Activated B cell treated with CpG ODN at 0.5 μM for 24 hours (primary cell): ENCODE measurements around the gene PKN3. TPM values are rescaled to one million over a fixed set of nuclear protein-coding genes. Genes with fewer than 3 reads are reported as not detected.

ENCODE experiments used
- ATAC-seq: fragments of 200-7000 bp; cut with Tn5 transposase; one replicate; pipeline ENCODE4 v1.10.0; 2021; ENCODE audit warnings: low read depth, mild to moderate bottlenecking, moderate library complexity
- CTCF ChIA-PET: fragments of 350-600 bp; sonication (Branson Sonifier 250); formaldehyde crosslinking; loops from one replicate; lab custom pipeline; 2021; ENCODE audit warnings: antibody characterized with exemption; lab: Charles Lee
- POLR2A ChIA-PET: fragments of 350-600 bp; sonication (Branson Sonifier 250); formaldehyde crosslinking; loops from one replicate; lab custom pipeline; 2021; ENCODE audit warnings: antibody characterized with exemption; lab: Charles Lee
- DNase-seq: peaks from one replicate; pipeline ENCODE4 v3.0.0; 2022
- H3K27ac Mint-ChIP-seq: one replicate; pipeline ENCODE4 v1.8.0; 2020; ENCODE audit warnings: mixed read lengths
- H3K27me3 Mint-ChIP-seq: one replicate; pipeline ENCODE4 v1.8.0; 2021; ENCODE audit warnings: mixed read lengths
- H3K36me3 Mint-ChIP-seq: one replicate; pipeline ENCODE4 v1.8.0; 2021; ENCODE audit warnings: low read depth, mixed read lengths
- H3K4me1 Mint-ChIP-seq: one replicate; pipeline ENCODE4 v1.8.0; 2021; ENCODE audit warnings: mixed read lengths
- H3K4me3 Mint-ChIP-seq: one replicate; pipeline ENCODE4 v1.8.0; 2020; ENCODE audit warnings: mild to moderate bottlenecking, mixed read lengths
- H3K9me3 Mint-ChIP-seq: one replicate; pipeline ENCODE4 v1.8.0; 2020; ENCODE audit warnings: mixed read lengths
- CTCF ChIP-seq: fragments of 200-600 bp; IDR thresholded peaks from one replicate; pipeline ENCODE4 v1.8.0; 2022; ENCODE audit warnings: antibody characterized with exemption, mild to moderate bottlenecking
- intact Hi-C: fragments of 100-400 bp; cut with micrococcal nuclease; formaldehyde crosslinking; loops from one replicate; pipeline ENCODE4 v1.15.1; 2024
- total RNA-seq: library from RNA; stranded (reverse); gene quantifications from 2 replicates; pipeline ENCODE4 v1.2.3, GENCODE V29; 2022

PKN3 gene
- total RNA-seq, 1 donor from 2014 or later: 17.4 TPM

DNA sequence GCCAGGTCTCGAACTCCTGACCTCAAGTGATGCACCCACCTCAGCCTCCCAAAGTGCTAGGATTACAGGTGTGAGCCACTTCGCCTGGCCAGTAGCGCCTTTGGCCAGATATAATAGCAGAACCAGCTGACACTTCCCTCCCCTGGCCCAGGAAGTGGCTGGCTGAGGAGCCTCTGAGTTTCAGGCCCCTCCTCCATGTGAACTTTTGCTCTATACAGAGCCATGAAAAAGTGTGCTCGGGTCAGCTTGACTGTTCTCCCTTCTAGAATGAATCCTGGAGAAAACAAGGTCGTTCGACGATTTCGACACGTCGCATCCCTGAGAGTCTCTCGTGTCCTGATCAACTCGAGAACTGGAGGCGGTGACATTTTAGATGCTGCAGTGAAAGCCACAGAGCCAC is 30.3 kb downstream of the PKN3 start:
- TF ChIP-seq CTCF: no peak
- ChIA-PET POLR2A (interaction anchor here (0.6 to 1.6 kb wide), 2 partner anchors 8 to 72 kb away, joined by 6 to 9 read pairs; partner anchors contain the start of gene ZDHHC12), CTCF (no interaction called here)
- DNase-seq: no peak
- H3K4me3 Mint-ChIP-seq: no peak overlapping the region
- no peak overlapping the region for H3K27ac Mint-ChIP-seq
- H3K4me1 Mint-ChIP-seq: no peaks in the 10 kb centered on the region
- no peak for ATAC-seq
- no peaks in the 10 kb centered on the region for H3K9me3 Mint-ChIP-seq
- H3K27me3 Mint-ChIP-seq: no peaks in the 10 kb centered on the region
- peaks cover 35% of the 10 kb centered on the region for H3K36me3 Mint-ChIP-seq
- intact Hi-C loops: no loop called here

GRCh38 chr9:128733256-128733655 is 31.0 kb downstream of the PKN3 start:
- DNase-seq (no peak), ATAC-seq (peak; percentile 42)
- Mint-ChIP-seq H3K27me3 (no peaks in the 10 kb centered on the region), H3K4me3 (no peak overlapping the region), H3K4me1 (no peaks in the 10 kb centered on the region), H3K36me3 (peaks cover 36% of the 10 kb centered on the region), H3K27ac (no peak overlapping the region), H3K9me3 (no peaks in the 10 kb centered on the region)
- no peak for TF ChIP-seq CTCF
- ChIA-PET CTCF (no interaction called here), POLR2A (interaction anchor here (1.6 kb wide), 1 partner anchor 9 kb away, joined by 6 read pairs; the partner anchor contains the start of gene ZDHHC12)
- intact Hi-C loops: no loop called here

DNA sequence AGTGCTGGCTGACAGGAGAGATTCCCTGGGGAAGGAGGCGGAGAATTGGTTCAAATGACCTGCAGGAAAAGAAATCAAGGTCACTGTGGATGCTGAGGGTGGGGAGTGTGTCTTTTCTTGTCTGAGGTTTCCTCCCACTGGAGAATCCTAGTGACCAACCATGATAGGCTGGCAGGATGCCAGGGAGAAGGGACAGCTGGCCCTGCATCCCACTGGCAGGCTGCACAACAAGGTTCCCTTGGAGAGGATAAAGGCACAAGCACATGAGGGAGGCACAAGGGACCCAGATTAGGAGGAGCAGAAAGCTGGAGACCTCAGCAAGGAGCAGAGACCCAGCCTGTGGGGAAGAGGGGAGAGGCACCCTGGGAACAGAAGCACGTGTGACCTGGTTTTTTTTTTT is 33.1 kb downstream of the PKN3 start:
- peaks cover 42% of the 10 kb centered on the region for H3K36me3 Mint-ChIP-seq
- H3K27ac Mint-ChIP-seq: no peak overlapping the region
- DNase-seq (no peak), ATAC-seq (no peak)
- no peak overlapping the region for H3K4me3 Mint-ChIP-seq
- POLR2A ChIA-PET: no interaction called here
- H3K4me1 Mint-ChIP-seq: no peaks in the 10 kb centered on the region
- no peak for TF ChIP-seq CTCF
- CTCF ChIA-PET: no interaction called here
- intact Hi-C loops: no loop called here
- no peaks in the 10 kb centered on the region for H3K9me3 Mint-ChIP-seq
- no peaks in the 10 kb centered on the region for H3K27me3 Mint-ChIP-seq

GRCh38 chr9:128742401-128742800 is 40.1 kb downstream of the PKN3 start:
- Mint-ChIP-seq H3K9me3 (no peaks in the 10 kb centered on the region), H3K27ac (no peak overlapping the region), H3K4me1 (no peaks in the 10 kb centered on the region), H3K27me3 (no peaks in the 10 kb centered on the region), H3K36me3 (peaks cover 33% of the 10 kb centered on the region), H3K4me3 (no peak overlapping the region)
- ChIA-PET POLR2A (no interaction called here), CTCF (no interaction called here)
- TF ChIP-seq CTCF: no peak
- no peak for DNase-seq
- intact Hi-C loops: no loop called here
- ATAC-seq: no peak

DNA sequence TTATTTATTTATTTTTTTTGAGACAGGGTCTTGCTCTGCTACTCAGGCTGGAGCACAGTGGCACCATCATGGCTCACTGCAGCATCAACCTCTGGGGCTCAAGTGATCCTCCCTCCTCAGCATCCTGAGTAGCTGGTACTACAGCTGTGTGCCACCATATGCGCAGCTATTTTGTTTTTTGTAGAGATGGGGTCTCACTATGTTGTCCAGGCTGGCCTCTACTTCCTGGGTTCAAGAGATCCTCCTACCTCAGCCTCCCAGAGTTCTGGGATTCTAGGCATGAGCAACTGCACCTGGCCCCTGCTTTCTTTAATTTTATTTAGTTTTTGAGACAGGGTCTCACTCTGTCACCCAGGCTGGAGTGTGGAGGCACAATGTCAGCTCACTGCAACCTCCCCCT is 41.1 kb downstream of the PKN3 start:
- H3K4me1 Mint-ChIP-seq: no peaks in the 10 kb centered on the region
- no peak overlapping the region for H3K4me3 Mint-ChIP-seq
- peaks cover 30% of the 10 kb centered on the region for H3K36me3 Mint-ChIP-seq
- ATAC-seq (no peak), DNase-seq (no peak)
- CTCF ChIA-PET: no interaction called here
- H3K27me3 Mint-ChIP-seq: no peaks in the 10 kb centered on the region
- H3K9me3 Mint-ChIP-seq: no peaks in the 10 kb centered on the region
- no peak overlapping the region for H3K27ac Mint-ChIP-seq
- intact Hi-C loops: no loop called here
- TF ChIP-seq CTCF: no peak
- POLR2A ChIA-PET: interaction anchor here (0.6 kb wide), 1 partner anchor 73 kb away, joined by 12 read pairs; no protein-coding TSS in a partner anchor
